Hepatocyte (in vitro differentiated cells): Measurements from ENCODE around the gene GRID1. TPM values are rescaled to one million over a fixed set of nuclear protein-coding genes. Genes with fewer than 3 reads are reported as not detected.

Experiments used
- DNase-seq: peaks from one replicate; pipeline ENCODE4 v3.0.0-alpha.2; 2016; ENCODE audit warnings: low spot score
- H2AFZ ChIP-seq: fragments of 200-600 bp; sonication (generic); 2 replicates; pipeline ENCODE4 v1.6.0; 2016; ENCODE audit warnings: antibody characterized with exemption, mild to moderate bottlenecking
- H3K27ac ChIP-seq: fragments of 200-600 bp; sonication (generic); 2 replicates; pipeline ENCODE4 v1.5.1; 2016; ENCODE audit warnings: mild to moderate bottlenecking
- H3K27me3 ChIP-seq: fragments of 200-600 bp; sonication (generic); 2 replicates; pipeline ENCODE4 v1.6.1; 2016
- H3K36me3 ChIP-seq: fragments of 200-600 bp; sonication (generic); replicated peaks from 2 replicates; pipeline ENCODE4 v1.5.1; 2016; ENCODE audit warnings: low read depth; ENCODE audit not compliant: insufficient read depth
- H3K4me1 ChIP-seq: fragments of 200-600 bp; sonication (generic); 2 replicates; pipeline ENCODE4 v1.5.1; 2016; ENCODE audit warnings: mild to moderate bottlenecking, moderate library complexity; ENCODE audit not compliant: insufficient read depth
- H3K4me2 ChIP-seq: fragments of 200-600 bp; sonication (generic); 2 replicates; pipeline ENCODE4 v1.6.0; 2016
- H3K4me3 ChIP-seq: fragments of 200-600 bp; sonication (generic); 2 replicates; pipeline ENCODE4 v1.5.1; 2016; ENCODE audit warnings: mild to moderate bottlenecking
- H3K79me2 ChIP-seq: fragments of 200-600 bp; sonication (generic); 2 replicates; pipeline ENCODE4 v1.6.0; 2017; ENCODE audit warnings: mild to moderate bottlenecking
- H3K9me2 ChIP-seq: fragments of 200-600 bp; sonication (generic); replicated peaks from 2 replicates; pipeline ENCODE4 v1.6.0; 2017; ENCODE audit warnings: mild to moderate bottlenecking; ENCODE audit not compliant: insufficient read depth
- H3K9me3 ChIP-seq: fragments of 200-600 bp; sonication (generic); 2 replicates; pipeline ENCODE4 v1.5.1; 2016; ENCODE audit warnings: low read depth, mild to moderate bottlenecking
- H4K20me1 ChIP-seq: fragments of 200-600 bp; sonication (generic); 2 replicates; pipeline ENCODE4 v1.6.0; 2016; ENCODE audit warnings: mild to moderate bottlenecking; ENCODE audit not compliant: insufficient read depth, poor library complexity, severe bottlenecking
- CTCF ChIP-seq: fragments of 200-600 bp; sonication (generic); IDR thresholded peaks from 2 replicates; pipeline ENCODE4 v1.5.1; 2016; ENCODE audit warnings: antibody characterized with exemption, mild to moderate bottlenecking; ENCODE audit not compliant: poor library complexity
- EZH2 ChIP-seq: fragments of 200-600 bp; sonication (generic); IDR thresholded peaks from 2 replicates; pipeline ENCODE4 v1.6.1; 2016; ENCODE audit warnings: antibody characterized with exemption, mild to moderate bottlenecking, borderline replicate concordance
- EZH2phosphoT487 ChIP-seq: fragments of 200-600 bp; sonication (generic); IDR thresholded peaks from one replicate; pipeline ENCODE4 v1.6.1; 2018; ENCODE audit warnings: antibody characterized with exemption, mild to moderate bottlenecking, low read depth, moderate library complexity; ENCODE audit not compliant: unreplicated experiment, severe bottlenecking
- WGBS: methylation state at CpG from one replicate; pipeline ENCODE4 v1.1.6; 2016; ENCODE audit warnings: low lambda C conversion rate; ENCODE audit errors: missing lambda C conversion rate; 5-methylcytosine and 5-hydroxymethylcytosine counted together
- polyA plus RNA-seq: library from polyadenylated mRNA; unstranded; fragments of >200 nt; fragmentation: Nextera tagmentation; extraction: Ambion mirVana; gene quantifications from 2 replicates; pipeline ENCODE4 v1.2.1, GENCODE V29; 2016
- total RNA-seq: library from RNA; depleted of rRNA; stranded (reverse); fragments of >200 nt; gene quantifications from 2 replicates; pipeline ENCODE4 v1.2.3, GENCODE V29; 2014

GRID1 gene
- total and polyA plus RNA-seq, 2 experiments from 2014 or later: 0.07 to 0.37 TPM

- H3K9me2 ChIP-seq: no peaks in the 10 kb centered on the region
- no peaks in the 10 kb centered on the region for H3K9me3 ChIP-seq
- no peak overlapping the region for H3K4me2 ChIP-seq
- TF ChIP-seq EZH2 (no peak), EZH2phosphoT487 (no peak), CTCF (no peak)
- H3K36me3 ChIP-seq: no peaks in the 10 kb centered on the region
- 93% methylated on average over 6 of the region's 6 CpGs for WGBS
- DNase-seq: no peak
- H3K27ac ChIP-seq: no peak overlapping the region
- no peak overlapping the region for H2AFZ ChIP-seq
- peaks cover 5% of the 10 kb centered on the region for H3K4me1 ChIP-seq
- peaks cover 4% of the 10 kb centered on the region for H3K27me3 ChIP-seq
- H3K79me2 ChIP-seq: no peaks in the 10 kb centered on the region
- H4K20me1 ChIP-seq: no peaks in the 10 kb centered on the region
- H3K4me3 ChIP-seq: no peak overlapping the region
These were observed 18.7 kb downstream of the GRID1 start for GRCh38 chr10:86347856-86348255.

GRCh38 chr10:86346799-86347665 is 19.6 kb downstream of the GRID1 start:
- Histone ChIP-seq H3K36me3 (no peaks in the 10 kb centered on the region), H3K9me2 (no peaks in the 10 kb centered on the region), H3K9me3 (no peaks in the 10 kb centered on the region), H3K4me3 (no peak overlapping the region), H4K20me1 (no peaks in the 10 kb centered on the region), H3K4me2 (no peak overlapping the region), H3K27ac (no peak overlapping the region), H3K79me2 (no peaks in the 10 kb centered on the region), H2AFZ (no peak overlapping the region), H3K4me1 (peaks cover 5% of the 10 kb centered on the region), H3K27me3 (peaks cover 4% of the 10 kb centered on the region)
- WGBS: 61% methylated on average over 7 of the region's 11 CpGs
- no peak for TF ChIP-seq EZH2phosphoT487
- no peak for TF ChIP-seq CTCF
- no peak for TF ChIP-seq EZH2
- DNase-seq: no peak

GRCh38 chr10:86345859-86346798 is 20.5 kb downstream of the GRID1 start:
- Histone ChIP-seq H3K27me3 (peaks cover 4% of the 10 kb centered on the region), H3K27ac (no peak overlapping the region), H3K4me3 (no peak overlapping the region), H3K79me2 (no peaks in the 10 kb centered on the region), H3K36me3 (no peaks in the 10 kb centered on the region), H4K20me1 (no peaks in the 10 kb centered on the region), H3K9me3 (no peaks in the 10 kb centered on the region), H3K4me2 (no peak overlapping the region), H3K9me2 (no peaks in the 10 kb centered on the region), H2AFZ (no peak overlapping the region), H3K4me1 (peaks cover 5% of the 10 kb centered on the region)
- 49% methylated on average over 13 of the region's 13 CpGs for WGBS
- no peak for DNase-seq
- TF ChIP-seq CTCF (no peak), EZH2 (no peak), EZH2phosphoT487 (no peak)
